SH-SY5Y (cell line): ENCODE measurements around the gene ZFHX3.

ENCODE experiments used
- GATA2 ChIP-seq: IDR thresholded peaks from 2 replicates; pipeline ENCODE4 v1.6.1; 2011; ENCODE audit warnings: mild to moderate bottlenecking, low read depth, low read length
- GATA3 ChIP-seq: IDR thresholded peaks from 2 replicates; pipeline ENCODE4 v1.6.1; 2011; ENCODE audit warnings: low read depth, mild to moderate bottlenecking, low read length, moderate library complexity

ZFHX3 gene

DNA sequence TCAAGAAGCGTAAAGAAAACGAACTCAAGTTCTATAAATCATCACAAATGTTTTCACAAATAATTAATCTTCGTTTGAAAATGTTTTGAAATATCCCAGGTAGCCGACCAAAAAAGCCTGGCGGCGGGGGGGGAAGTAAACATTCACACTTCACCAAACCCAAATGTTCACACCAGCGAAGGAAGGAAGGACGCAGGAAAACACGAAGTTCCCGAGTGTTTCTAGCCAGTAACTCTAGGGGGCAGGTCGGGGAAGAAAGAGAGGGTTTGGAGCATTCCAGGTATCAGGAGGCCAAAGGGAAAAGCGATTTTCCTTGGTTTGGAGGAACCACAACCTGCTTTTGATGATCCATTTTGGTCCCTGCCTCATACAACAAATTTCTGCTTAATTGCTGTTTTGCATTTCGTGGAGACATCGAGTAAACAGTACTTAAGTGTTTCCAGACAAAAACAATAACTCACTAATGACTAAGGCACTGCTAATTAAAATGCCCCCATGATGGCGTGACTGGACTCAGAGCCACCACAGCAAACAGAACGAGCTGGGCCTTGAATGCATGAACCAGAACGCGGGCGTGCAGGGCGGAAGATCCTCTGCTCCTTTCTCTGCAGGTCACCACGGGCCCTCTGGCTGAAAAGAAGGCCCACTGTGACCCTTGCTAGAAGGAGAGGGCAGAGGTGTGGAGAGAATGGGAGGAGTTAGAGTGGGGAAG lies 16.6 kb downstream of the ZFHX3 start:
- TF ChIP-seq GATA3 (no peak), GATA2 (no peak)

- no peak for TF ChIP-seq GATA2
- TF ChIP-seq GATA3 = no peak
These were observed 19.1 kb downstream of the ZFHX3 start for GRCh38 chr16:73028721-73029361.

DNA sequence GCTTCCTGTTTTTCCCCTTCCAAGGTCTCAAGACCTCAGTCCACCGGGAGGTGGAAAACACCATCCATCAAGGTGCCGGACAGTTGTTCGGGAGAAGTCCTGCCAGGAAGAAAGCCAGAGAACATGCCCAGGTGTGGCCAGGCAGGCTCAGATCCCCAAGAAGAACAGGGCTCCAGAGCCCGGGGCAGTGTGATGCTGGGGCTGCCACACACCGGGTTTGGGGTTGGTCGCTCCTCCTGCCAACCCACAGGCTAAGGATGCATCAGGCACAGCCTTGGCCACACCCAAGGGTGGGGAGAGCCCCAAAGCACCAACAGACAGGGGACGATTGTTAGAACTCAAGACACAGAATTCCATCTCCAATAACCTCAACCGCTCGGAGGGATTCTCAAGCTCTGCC lies 19.7 kb downstream of the ZFHX3 start:
- TF ChIP-seq GATA2 (no peak), GATA3 (no peak)

- TF ChIP-seq GATA3 (no peak), GATA2 (peak; percentile 53; the same call in 1 of the 2 replicates)
These were observed 20.2 kb downstream of the ZFHX3 start for GRCh38 chr16:73027685-73028111.

GRCh38 chr16:73026754-73027684 lies 20.9 kb downstream of the ZFHX3 start:
- TF ChIP-seq GATA2 (no peak), GATA3 (no peak)

DNA sequence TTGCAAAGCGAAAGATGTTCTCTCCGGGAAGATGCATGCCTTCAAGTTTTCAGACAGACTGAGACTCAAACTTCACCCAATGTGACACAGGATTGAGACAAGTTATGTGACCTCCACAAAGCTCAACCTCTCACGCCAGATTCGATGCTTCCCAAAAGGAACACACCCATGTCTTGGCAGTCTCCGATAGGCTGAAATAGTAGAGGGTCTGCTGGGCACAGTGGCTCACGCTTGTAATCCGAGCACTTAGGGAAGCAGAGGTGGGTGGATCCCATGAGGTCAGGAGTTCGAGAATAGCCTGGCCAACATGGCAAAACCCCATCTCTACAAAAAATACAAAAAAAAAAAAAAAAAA lies 22.1 kb downstream of the ZFHX3 start:
- TF ChIP-seq GATA3 = no peak
- TF ChIP-seq GATA2 = no peak

- TF ChIP-seq GATA3 (no peak), GATA2 (no peak)
These were observed 22.6 kb downstream of the ZFHX3 start for GRCh38 chr16:73025151-73025855.

GRCh38 chr16:73024571-73025105 lies 23.3 kb downstream of the ZFHX3 start:
- TF ChIP-seq GATA2 (no peak), GATA3 (no peak)

- no peak for TF ChIP-seq GATA2
- TF ChIP-seq GATA3 = no peak
These were observed 24.0 kb downstream of the ZFHX3 start for GRCh38 chr16:73023752-73024570.

- TF ChIP-seq GATA2 (no peak), GATA3 (no peak)
These were observed 24.6 kb downstream of the ZFHX3 start for GRCh38 chr16:73023320-73023719.

DNA sequence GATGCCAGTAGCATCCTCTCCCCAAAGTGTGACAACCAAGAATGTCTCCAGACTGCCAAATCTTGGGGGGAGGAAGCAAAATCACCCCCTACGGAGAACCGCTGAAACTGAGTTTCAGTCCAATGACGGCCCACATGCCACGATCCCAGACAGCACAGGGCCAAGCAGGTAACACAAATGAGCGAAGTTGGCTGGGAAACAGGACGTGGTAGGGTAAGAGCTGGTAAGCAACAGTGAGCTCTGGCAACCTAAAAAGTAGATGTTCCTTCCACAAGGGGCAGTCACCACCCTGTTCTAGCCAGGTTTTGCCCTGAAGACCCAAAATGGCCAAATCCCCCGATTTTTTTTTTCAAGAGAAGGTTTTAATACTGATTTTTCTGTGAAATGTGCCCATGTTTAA lies 25.4 kb downstream of the ZFHX3 start:
- no peak for TF ChIP-seq GATA3
- no peak for TF ChIP-seq GATA2

- TF ChIP-seq GATA3 = no peak
- no peak for TF ChIP-seq GATA2
These were observed 25.9 kb downstream of the ZFHX3 start for GRCh38 chr16:73021866-73022495.
